GM21381 (cell line): ENCODE results near the gene ALDH8A1.
"Not testable (repeated sequence)": the region's sequence is repeated elsewhere in the genome, so short reads cannot be mapped to it uniquely, and the experiment has no call there.

Experiments
- ATAC-seq: cut with Tn5 transposase; IDR thresholded peaks from one replicate; pipeline ENCODE4 v1.9.1; 2021; ENCODE audit warnings: mild to moderate bottlenecking, moderate library complexity; ENCODE audit not compliant: unreplicated experiment

ALDH8A1 gene

DNA sequence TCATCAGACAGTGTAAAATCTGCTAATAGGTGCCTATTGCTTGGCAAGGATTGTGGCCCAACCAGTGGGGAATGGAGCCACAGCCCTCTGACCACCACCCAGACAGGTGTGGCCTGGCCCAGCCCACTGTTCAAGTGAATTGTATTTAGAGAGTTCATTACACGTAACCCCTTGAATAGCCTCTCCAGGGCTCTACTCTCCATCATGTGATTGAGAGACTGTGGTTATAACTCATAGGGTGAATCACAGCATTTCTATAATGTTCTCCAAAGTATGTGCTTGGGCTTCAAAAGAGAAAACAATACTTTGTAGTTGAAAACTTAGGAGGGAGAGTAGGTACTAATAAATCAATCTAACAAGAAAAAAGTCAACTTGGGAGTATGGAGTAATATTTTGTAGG lies 38.4 kb downstream of the ALDH8A1 start:
- ATAC-seq: no peak

DNA sequence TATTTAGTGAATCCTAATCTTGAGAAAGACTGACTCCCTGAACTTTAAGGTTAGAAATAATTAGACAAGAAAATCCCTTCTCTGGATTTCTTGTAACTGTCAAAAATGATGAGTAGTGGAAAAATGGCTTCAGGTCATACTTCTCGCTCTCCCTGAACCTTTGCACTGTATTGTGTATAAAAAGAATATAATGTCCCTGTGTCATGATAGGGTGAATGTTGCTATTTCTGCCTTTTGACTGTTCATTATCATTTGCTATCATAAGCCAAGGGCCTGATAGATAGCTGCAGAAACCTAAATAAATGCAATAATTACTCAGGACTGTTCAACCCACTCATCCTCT lies 39.3 kb downstream of the ALDH8A1 start:
- no peak for ATAC-seq

DNA sequence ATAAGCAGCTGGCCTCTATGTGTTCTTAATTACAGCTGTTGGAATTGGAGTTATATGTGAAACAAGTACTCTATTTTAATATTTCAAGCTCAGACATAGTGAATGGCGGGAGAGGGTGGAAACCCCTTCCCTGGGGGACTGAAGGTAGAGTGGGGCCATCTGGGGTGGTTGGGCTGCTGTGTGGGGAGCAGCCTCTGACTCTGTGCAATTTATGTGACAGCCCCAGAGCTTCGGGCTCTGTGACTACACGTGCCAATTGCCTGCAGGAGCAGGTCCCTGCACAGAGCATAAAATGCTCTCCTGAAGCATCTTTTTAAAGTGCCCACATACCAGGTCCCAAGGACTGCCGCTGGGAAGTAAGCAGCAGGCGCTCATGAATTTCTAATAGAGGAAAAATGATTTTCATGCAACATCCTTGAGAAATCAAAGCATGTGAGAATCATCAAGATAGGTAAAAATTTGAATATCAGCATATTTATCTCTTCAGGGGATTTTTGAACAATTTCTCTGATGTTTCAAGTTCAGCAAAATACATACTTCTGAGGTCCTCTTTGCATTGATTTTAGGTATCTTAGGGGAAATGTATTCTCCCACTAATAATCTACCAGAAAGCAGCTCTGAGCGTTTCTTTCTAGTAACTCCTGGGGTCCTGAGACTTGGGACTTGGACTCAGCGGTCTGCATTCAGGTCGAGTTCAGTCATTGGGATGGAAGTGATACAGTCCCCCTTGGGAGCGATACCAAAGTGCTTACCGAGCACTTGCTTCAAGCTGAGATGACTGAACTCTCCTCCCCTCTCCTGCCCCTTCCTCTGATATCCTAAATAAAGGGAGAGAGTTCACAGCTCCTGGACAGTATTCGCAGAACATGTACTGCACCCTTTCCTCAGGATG lies 40.0 kb downstream of the ALDH8A1 start:
- no peak for ATAC-seq

DNA sequence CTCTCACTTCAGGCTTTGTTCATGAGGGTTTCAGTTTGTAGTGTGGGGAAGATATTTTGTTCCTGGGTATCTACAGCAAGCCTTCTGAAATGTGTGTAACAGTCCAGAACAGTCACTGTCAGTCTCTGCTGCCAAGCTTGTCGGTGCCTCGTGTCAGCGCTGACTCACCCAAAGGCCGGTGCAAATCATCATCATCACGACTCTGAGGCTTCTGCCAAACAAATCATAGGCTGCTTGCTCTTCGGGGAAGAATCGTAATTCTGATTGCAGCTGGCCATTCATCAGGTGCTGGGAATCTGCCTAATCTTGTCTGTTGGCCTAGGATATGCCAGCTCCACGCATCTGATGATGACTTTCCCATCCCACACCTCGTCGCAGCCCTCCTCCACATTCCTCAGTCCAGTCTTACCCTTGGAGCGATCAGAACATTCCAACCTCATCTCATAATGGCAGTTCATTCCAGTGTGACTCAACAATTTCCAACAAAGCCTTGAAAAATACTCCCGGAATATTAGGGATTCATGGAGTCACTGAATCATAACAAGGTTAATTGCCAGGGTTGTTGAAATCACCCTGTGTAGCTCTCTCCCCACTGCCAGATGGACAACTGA lies 40.9 kb downstream of the ALDH8A1 start:
- no peak for ATAC-seq

DNA sequence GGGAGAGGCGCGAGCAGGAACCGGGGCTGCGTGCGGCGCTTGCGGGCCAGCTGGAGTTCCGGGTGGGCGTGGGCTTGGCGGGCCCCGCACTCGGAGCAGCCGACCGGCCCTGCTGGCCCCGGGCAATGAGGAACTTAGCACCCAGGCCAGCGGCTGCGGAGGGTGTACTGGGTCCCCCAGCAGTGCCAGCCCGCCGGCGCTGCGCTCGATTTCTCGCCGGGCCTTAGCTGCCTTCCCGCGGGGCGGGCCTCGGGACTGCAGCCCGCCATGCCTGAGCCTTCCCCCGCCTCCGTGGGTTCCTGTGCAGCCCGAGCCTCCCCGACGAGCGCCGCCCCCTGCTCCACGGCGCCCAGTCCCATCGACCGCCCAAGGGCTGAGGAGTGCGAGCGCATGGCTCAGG lies 45.2 kb downstream of the ALDH8A1 start:
- not testable (repeated sequence) for ATAC-seq

DNA sequence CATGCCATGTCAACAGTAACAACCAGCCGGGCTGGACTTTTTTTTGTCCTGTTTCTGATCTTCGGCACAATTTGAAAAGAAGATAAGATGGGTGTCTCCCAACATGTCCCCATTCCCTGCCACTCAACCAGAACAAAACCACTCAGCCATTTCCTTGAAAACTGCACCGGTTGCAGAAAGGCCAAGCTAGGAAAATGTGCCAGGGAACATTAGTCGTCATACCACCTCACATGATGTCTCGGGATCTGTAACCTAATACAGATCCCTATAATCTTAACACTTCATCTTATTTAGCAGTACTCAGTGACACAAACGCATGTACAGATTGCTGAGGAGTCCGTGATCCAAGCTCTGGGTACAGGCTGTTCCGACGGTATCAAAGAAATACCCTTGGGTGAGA lies 46.5 kb downstream of the ALDH8A1 start:
- ATAC-seq: no peak

DNA sequence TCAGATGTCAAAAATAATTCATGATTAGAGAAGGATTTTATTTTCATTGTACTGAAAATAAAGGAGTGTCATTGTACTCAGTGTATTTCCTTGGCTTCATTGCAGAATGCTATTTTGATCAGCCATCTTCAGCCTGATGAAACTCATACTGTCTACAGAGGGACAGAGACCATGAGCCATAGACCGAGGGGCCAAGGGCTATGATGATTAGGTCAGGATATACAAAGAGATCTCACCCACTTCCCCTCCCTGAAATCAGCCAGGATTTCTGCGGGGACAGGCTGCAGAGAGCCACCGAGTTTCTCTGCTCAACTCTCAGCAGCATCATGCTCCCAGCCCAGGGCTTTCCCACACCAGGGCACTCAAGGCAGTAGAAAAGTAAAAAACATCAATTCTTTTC lies 47.0 kb downstream of the ALDH8A1 start:
- no peak for ATAC-seq

DNA sequence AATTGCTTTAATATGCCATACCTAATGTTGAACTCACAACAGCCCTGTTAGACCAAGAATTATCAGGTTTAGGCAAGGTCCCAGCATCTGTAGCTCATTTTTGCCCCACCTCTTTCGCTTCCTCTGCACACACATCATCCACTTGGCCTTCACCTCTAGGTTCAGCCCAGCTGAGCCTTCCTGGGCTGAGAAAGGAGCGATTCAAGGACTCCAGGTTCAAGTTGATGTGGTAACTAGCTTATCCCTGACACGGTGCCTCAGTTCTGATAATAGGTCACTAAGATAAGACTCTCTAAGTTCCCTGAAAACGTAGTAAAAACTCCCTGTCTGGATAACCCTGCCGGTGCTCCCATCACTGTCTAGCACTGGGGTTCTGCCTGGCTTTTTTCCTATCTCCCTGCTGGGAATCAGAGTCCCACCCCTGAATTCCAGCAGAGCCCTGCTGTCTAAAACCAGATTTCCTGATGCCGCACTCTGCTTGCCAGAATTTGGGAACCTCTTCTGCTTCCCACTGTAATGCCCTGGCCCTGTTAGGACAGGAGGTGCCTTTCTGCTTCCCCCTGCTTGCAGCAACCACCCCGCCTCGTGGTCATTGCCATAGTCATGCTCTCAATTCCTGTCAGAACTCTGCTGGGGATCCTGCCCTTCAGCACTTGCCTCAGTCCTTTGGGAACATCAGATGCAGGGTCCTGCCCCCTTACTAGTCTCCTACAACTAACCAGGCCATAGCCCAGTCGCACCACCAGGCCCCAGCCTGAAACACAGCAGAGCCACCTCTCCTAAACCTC lies 47.6 kb downstream of the ALDH8A1 start:
- ATAC-seq: no peak

DNA sequence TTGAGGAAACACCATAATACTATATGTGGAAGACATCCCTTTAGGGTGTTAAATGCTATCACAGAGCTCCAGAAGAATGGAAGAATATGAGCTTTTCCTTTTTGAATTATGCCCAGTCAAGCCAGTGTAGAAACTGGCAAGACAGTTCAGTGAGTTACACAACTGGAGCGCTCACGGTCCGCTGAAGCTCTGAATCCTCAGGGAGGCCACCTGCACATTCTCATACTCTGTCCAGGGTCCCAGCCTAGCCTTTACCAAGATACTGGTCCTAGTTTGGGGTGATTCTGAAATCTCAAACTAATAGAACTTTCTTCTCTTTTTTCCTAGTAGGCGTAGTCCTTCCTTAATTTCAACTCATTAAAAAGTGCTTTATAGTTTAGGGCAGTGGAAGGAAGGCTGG lies 51.3 kb downstream of the ALDH8A1 start:
- no peak for ATAC-seq

DNA sequence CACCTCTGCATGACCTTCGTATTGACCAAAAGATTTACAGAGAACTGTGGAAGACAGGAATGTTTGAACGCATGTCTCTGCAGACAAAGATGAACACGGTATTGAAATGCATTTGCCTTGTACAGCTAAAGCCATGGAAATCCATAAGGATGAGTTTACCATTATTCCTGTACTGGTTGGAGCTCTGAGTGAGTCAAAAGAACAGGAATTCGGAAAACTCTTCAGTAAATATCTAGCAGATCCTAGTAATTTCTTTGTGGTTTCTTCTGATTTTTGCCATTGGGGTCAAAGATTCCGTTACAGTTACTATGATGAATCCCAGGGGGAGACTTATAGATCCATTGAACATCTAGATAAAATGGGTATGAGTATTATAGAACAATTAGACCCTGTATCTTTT lies 51.7 kb downstream of the ALDH8A1 start:
- ATAC-seq: not testable (repeated sequence)

DNA sequence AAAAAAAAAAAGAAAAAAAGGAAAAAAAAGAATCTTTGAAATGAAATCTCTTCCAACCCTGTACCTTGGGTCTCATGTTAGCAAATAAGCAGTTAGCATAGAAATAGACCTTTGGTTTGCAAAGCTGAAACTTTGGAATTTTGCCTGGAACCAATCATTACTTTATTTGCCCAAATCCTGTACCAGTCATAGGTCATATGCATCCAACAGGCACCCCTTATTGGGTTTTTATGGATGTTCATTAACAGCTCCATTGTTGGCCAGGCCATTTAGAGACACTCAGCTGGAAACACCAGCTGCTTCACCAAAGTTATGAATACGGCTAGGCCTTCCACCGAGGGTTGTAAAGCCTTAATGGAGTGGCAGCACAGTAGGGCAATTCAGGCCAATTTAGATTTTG lies 53.0 kb downstream of the ALDH8A1 start:
- ATAC-seq: no peak

DNA sequence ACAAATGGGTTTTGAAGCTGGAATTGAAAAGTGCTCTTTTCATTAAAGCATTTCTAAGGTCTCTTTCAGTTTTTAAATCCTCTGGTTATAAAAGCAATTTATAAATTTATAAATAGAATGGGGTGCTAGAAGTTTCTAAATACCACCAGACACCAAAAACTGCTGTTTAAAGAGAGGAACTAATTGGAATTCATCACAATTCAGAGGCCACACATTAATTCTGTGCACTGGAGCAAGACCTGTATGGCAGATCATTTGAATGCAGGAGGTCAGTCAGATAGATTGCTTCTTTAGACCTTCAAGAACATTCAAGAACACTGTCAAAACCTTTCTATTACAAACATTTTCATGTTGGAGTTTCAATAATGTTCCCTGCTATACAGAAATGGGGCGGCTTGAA lies 55.1 kb downstream of the ALDH8A1 start:
- ATAC-seq: no peak

DNA sequence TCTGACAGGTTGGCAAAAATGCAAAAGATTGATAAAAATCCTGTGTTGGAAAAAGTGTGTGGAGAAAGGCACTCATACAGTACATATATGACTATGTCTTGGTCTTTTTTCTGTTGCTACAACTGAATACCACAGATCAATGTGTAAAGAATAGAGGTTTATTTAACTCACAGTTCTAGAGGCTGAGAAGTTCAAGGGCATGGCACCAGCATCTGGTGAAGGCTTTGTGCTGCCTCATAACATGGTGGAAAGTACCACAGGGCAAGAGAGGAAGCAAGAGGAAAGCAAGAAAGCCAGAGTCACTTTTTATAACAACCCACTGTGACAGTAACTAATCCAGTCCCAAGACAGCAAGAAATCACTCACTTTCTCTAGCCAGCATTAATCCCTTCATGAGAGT lies 57.5 kb downstream of the ALDH8A1 start:
- no peak for ATAC-seq

DNA sequence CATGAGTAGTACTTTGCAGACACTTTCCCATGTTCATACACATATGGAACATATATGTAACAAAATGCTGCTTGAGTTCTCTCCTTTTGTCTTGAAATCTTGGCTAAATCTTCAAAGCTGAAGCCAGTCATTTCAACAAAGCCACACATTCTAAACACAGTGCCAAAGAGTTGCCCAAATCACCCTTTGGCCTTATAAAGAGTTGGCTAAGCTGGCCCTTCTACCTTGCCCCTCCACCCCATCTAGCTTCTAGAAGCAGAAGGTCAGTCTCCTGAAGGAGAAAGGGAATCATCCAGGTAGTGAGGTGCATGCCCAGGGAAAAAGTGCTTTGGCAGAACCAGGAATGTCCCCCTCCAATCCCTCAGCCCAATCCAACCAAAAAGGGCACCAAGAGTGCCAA lies 58.3 kb downstream of the ALDH8A1 start:
- no peak for ATAC-seq

DNA sequence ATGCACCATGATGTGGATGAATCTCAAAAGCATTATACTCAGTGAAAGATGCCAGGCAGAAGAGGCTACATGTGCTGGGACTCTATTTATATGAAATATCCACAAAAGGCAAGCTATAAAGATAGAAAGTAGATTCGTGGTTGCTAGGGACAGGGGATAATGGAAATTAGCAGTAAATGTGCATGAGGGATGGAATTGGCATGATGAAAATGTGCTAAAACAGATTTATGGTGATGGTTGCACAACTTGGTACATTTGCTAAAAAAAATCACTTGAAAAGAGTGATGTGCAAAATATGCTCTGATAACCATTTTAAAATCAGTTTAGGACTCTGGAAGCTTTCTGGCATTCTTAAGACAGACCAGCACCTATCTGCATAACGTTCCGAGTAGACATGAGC lies 61.6 kb downstream of the ALDH8A1 start:
- no peak for ATAC-seq

DNA sequence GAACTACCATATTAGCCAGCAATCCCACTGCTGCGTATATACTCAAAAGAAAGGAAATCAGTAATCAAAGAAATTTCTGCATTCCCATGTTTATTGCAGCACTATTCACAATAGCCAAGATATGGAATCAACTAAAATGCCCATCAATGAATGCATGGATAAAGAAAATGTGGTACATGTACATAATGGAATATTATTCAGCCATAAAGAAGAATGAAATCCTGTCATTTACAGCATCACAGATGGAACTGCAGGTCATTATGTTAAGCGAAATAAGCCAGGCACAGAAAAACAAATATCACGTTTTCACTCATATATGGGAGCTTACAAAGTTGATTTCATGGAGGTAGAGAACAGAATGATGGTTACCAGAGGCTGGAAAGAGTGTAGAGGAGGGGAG lies 65.1 kb downstream of the ALDH8A1 start:
- ATAC-seq: no peak

DNA sequence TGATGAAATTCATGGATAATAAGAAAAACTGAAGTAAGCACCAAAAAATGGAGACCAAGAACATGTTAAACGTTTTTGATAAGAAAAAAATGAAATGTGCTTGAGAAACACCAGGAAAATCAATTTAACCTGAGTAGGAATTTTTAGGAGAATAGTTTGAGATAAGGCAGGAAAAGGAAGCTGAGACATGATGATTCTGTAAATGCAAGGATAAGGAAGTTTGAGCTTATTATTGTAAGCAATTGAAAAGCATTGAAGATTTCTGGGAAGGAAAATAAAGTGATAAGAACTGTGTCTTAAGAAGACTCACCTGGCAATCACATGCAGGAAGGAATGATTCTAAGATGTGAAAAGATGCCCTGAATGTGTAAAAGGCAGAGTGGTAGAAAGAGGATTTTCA lies 66.6 kb downstream of the ALDH8A1 start:
- no peak for ATAC-seq

DNA sequence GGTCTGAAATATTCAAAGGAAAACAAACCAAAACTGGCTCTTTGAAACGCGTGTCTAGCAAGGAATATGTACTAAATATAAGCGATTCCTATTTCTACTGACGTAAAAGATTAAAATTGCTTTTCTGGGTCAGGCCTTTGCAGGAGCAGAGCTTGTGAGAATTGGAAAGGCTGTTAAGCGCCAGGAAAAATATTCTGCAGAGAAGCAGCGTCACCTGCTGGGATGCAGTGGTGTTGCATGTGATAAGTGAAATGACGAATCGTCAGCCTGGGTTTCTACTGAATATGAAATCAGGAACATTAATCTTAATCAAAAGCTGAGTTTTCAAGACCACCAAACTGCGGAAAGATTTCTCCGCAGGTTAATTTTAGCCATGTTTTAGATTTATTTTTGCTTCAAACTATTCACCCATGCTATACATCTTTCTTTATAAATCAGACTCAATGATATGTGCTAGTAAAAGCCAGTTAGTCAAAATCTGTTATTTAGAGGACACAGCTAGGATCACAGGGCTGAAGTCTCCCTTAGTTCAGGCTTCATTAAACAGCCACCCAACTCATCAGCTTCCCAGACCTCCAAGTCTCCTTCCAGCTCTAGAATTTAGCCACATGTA lies 67.4 kb downstream of the ALDH8A1 start:
- ATAC-seq: peak; percentile 61

DNA sequence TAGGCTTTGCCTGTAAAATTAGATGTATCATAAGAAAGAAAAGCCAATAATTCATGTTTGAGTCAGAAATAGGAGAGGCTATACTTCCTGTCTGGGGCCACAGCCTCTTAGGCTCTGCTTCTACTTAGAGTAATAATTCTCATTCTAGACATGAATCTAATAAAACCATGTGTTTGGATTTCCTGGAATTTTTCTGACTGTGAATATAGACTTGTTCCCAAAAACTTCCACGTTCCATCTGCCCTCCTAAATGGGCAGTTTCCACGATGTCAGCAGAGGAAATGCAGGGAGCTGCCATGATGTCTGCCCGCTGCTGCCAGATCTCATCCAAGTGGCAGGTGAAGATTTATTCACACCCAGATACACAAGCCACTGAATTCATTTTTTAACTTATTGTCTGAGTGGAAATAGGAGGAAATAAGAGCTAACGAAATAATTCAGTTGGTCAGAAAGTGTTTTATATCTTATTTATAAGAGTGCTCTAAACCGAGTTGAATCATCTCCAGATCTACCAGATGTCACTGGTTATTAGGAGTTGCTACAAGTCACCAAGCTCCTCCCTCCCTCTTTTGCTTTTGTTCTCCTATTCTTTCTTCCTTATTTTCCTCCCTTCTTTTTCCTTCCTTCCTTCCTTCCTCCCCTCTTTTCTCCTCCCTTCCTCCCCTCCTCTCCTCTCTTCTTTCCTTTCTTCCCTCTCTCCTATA lies 69.3 kb downstream of the ALDH8A1 start:
- ATAC-seq: no peak

DNA sequence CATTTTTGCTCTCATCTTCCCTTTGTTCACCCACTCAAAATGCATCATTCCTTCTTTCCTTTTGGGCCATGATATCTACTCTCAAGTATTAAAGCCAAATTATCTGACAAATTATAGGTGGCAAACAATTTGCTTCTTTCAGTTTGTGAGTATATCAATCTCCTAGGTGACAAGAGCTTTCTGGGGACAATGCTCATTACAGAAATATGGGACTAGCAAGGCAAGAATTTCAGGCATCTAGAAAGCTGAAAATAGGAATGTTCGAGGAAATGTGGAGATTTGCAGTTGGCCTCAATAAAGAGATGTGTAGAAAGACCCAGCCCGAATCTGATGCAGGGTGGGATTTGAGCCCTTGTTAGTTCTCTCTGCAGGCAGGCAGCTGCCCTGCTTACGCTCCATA lies 71.8 kb downstream of the ALDH8A1 start:
- no peak for ATAC-seq

DNA sequence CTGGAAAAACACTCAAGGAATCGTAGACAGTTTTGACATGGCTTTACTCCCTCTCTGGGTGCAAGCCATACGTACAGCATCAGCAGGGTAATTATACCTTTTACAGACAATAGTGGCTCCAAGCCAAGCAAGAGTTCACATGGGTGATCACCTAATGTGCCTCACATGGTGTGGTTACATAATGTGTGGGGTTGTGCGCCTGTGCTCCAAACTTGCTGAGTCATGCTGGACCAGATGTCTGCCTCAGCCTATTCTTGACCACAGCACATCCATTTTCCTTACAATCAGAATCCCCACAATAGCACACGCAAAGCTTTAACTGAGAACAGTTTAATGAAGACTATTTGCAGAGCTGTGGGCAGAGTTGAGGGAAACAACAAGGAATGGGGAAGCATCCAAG lies 74.5 kb downstream of the ALDH8A1 start:
- no peak for ATAC-seq
